LNCaP clone FGC (cell line): ENCODE measurements around the gene RPL23.

Experiments used
- DNase-seq: peaks from one replicate; pipeline ENCODE4 v3.0.0-alpha.2; 2011; ENCODE audit warnings: low read depth
- H3K4me3 ChIP-seq: 2 replicates; pipeline ENCODE4 v1.5.1; 2011; ENCODE audit warnings: mild to moderate bottlenecking, low read depth, low read length, control low read depth
- TF ChIP-seq, protein P1 (sequence below): IDR thresholded peaks from 2 replicates; pipeline ENCODE4 v1.5.1; 2012; ENCODE audit warnings: mild to moderate bottlenecking; ENCODE audit not compliant: control insufficient read depth, insufficient read depth; ENCODE audit errors: extremely low read depth

Gene RPL23

DNA sequence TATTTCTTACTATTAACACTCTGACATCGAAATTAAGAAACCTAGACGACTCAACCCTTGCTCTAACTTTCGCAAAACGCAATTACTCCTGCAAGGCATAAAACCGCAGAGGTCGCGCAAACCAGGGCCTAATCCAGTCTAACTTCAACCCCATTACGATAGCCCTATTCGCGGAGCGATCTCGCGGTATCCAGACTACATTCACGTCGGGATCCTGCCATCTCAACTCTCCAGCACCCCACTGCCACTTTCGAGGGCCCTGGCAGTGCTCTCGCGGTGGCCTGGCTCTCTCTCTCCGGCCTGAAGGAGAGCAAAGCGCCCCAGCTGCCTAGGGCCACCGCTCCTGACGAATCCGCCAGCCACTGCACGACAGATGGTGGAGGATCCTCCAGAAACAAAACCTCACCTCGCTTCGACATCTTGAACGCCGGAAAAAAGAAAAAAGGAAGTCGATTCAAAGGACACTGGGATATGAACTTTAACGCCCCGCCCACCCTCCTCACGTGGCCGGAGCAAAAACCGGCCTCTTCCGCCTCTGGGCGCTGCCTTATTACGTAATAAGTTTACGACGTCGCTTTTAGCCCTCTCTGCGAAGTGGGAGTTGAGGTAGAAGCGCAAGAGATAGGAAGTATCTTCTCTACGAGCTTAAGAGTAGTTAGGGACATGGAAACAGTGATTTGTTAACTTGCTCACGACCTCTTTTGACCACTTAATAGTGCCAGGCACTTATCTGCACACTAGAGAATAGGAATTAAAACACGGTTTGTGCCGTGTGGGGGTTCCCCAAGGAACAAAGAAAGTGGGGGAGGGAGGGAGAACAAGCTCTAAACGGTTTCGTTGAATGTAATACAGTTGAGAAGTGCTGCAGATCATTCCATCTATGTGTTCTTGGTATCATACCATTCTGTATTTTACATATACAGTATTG is at the start of gene RPL23:
TSS of gene RPL23 (minus strand) at position 430 of the 928 bp plus-strand sequence. CDS start at position 419, 11 bp downstream.
- peak; percentile 91 for DNase-seq
- TF ChIP-seq, protein P1, sequence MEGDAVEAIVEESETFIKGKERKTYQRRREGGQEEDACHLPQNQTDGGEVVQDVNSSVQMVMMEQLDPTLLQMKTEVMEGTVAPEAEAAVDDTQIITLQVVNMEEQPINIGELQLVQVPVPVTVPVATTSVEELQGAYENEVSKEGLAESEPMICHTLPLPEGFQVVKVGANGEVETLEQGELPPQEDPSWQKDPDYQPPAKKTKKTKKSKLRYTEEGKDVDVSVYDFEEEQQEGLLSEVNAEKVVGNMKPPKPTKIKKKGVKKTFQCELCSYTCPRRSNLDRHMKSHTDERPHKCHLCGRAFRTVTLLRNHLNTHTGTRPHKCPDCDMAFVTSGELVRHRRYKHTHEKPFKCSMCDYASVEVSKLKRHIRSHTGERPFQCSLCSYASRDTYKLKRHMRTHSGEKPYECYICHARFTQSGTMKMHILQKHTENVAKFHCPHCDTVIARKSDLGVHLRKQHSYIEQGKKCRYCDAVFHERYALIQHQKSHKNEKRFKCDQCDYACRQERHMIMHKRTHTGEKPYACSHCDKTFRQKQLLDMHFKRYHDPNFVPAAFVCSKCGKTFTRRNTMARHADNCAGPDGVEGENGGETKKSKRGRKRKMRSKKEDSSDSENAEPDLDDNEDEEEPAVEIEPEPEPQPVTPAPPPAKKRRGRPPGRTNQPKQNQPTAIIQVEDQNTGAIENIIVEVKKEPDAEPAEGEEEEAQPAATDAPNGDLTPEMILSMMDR, result no peak
- peak within 1 kb of the TSS; percentile 94 for H3K4me3 ChIP-seq

DNA sequence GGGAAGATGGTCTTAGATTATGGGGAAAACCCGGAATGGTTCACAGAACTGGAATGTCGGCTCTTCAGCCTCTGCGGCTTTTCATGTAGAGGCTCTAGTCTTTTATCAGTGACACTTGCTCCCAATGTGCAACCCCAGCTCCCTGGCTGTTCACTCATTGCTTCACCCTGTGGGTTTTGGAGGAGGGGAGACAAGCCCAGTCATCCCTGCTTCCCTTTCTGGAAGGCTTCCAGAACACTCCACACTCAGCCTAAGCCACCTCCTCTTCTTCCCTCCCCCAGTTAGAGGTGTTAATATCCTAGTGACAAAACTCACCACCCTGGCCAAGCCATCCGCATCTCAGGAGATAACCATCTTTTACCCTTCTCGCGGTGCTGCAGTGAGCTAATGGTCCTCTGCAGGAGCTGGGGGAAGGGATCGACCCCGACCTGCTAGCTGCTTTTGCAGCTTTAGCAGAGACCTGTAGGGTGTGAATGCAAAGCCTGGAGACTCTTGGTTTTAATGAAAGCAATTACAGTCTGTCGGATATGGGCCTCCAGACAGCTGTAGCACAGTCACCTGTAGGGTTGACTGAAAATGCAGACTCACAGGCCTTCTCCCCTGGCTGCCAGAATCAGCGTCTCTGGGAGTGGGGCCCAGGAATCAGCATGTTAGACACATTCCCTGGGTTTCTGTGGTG is 47.6 kb upstream of the RPL23 start:
- DNase-seq, result no peak
- TF ChIP-seq, protein P1, result no peak
- H3K4me3 ChIP-seq, result no peak overlapping the region

DNA sequence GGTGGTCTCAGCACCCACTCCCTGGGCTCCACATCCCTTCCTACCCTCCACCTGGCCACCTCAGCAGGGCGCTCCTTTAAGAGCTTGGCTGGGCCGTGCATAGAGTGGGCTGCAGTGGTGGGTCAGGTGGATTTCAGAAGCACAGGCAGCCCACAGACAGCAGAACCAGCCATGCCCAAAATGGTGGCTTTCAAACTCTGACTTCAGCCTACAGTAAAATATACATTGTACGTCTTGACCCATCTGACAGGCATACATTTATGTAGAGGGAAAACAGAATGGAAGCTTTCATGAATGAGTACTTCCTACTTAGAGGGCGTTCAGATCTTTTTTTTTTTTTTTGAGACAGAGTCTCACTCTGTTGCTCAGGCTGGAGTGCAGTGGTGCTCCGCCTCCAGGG is 45.9 kb upstream of the RPL23 start:
- no peak overlapping the region for H3K4me3 ChIP-seq
- TF ChIP-seq, protein P1, result no peak
- no peak for DNase-seq

DNA sequence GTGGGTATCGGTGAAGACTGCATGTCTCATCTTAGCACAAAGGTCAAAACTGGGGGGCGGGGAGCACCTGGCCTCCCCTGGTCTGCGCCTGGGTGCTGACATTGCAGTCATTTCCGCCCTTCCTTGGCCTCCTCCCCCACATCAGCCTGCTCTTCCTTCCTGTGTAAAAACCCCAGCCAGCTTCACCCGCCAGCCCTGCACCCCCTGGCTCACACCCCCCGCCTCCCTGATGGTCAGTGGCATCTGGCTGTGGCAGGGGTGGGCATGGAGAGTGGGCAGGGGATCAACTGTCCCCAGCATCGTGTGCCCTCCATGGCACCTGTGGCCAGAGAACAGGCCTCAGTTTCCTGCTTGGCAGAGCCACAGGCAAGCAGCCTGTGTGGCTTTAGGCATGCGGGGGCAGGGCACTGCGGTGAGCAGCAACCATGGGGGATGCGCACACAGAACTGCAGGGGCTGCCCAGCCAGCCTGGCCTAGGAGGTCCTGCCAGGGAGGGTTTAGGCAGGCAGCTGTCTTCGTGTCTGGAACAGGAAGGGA is 45.4 kb upstream of the RPL23 start:
- DNase-seq, result no peak
- TF ChIP-seq, protein P1, result no peak
- no peak overlapping the region for H3K4me3 ChIP-seq

DNA sequence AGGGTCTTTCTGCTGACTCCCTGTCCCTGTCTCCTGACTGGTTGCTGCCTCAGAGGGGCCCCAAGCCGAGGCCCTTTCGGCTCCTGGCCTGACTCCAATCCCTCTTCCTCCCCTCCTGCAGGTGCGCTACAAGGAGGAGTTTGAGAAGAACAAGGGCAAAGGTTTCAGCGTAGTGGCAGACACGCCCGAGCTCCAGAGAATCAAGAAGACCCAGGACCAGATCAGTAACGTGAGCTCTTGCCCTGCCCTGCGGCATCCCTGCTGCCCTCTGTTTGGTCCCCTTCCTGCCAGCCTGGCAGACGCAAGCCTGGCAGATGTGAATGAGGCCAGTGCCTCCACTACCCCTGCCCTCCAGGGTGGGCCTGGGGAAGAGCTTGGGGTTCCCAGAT is 44.8 kb upstream of the RPL23 start:
- no peak overlapping the region for H3K4me3 ChIP-seq
- TF ChIP-seq, protein P1, result no peak
- no peak for DNase-seq

DNA sequence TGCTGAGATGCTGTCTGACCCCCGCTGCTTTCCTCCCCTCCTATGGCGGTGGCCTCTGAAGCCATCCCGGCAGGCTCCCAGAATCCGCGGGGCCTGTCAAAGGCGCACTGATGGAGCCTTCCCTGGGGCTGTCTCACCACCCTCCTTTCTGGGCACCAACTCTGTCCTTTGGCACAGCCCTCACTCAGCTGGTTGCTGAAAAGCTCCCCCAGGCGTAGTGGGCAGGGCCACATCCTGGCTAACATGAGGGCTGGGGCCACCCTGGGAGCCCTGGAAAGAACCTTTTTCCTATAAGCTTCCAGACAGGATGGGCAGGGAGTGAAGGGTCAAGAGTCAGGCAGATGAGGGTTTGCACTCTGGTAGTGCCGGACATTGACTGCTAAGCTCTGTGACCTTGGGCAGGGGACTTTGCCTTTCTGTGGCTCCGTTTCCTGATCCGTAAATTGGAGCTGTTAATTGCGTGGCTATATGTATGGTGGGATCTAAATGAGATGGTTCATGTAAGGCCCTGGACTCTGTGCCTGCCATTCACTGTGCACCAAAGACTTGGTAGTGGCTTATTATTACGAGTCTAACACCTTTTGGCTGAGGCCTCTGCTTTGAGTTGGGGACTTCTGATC is 44.3 kb upstream of the RPL23 start:
- TF ChIP-seq, protein P1, result no peak
- H3K4me3 ChIP-seq, result no peak overlapping the region
- no peak for DNase-seq
